MM.1S (cell line): ENCODE results near the gene CHRNB1.

Experiments
- DNase-seq: peaks from one replicate; pipeline ENCODE4 v3.0.0-alpha.2; 2015
- H2AFZ ChIP-seq: fragments of 300-600 bp; sonication (generic); 2 replicates; pipeline ENCODE4 v1.6.0; 2016; ENCODE audit warnings: antibody characterized with exemption, low read length
- H3F3A ChIP-seq: fragments of 300-600 bp; sonication (generic); 2 replicates; pipeline ENCODE4 v1.6.1; 2016; ENCODE audit warnings: mild to moderate bottlenecking, antibody characterized with exemption, low read length, moderate library complexity, mixed read lengths; ENCODE audit not compliant: insufficient read depth
- H3K27ac ChIP-seq: fragments of 300-600 bp; sonication (generic); 2 replicates; pipeline ENCODE4 v1.5.1; 2016; ENCODE audit warnings: mild to moderate bottlenecking, low read length
- H3K27me3 ChIP-seq: fragments of 300-600 bp; sonication (generic); replicated peaks from 2 replicates; pipeline ENCODE4 v1.6.0; 2016; ENCODE audit warnings: low read length; ENCODE audit not compliant: insufficient read depth
- H3K36me3 ChIP-seq: fragments of 300-600 bp; sonication (generic); replicated peaks from 2 replicates; pipeline ENCODE4 v1.6.1; 2016; ENCODE audit warnings: mild to moderate bottlenecking, low read length, mixed read lengths; ENCODE audit not compliant: insufficient read depth
- H3K4me1 ChIP-seq: fragments of 300-600 bp; sonication (generic); 2 replicates; pipeline ENCODE4 v1.6.1; 2016; ENCODE audit warnings: low read length, mixed read lengths
- H3K4me2 ChIP-seq: fragments of 300-600 bp; sonication (generic); 2 replicates; pipeline ENCODE4 v1.6.0; 2016; ENCODE audit warnings: low read depth, low read length
- H3K4me3 ChIP-seq: fragments of 300-600 bp; sonication (generic); 2 replicates; pipeline ENCODE4 v1.5.1; 2016; ENCODE audit warnings: low read length, mixed read lengths
- H3K79me2 ChIP-seq: fragments of 300-600 bp; sonication (generic); 2 replicates; pipeline ENCODE4 v1.6.1; 2016; ENCODE audit warnings: mixed run types, low read length, mixed read lengths
- H3K9ac ChIP-seq: fragments of 300-600 bp; sonication (generic); 2 replicates; pipeline ENCODE4 v1.6.1; 2016; ENCODE audit warnings: low read length, mixed read lengths
- H3K9me2 ChIP-seq: fragments of 300-600 bp; sonication (generic); replicated peaks from 2 replicates; pipeline ENCODE4 v1.6.1; 2016; ENCODE audit warnings: mild to moderate bottlenecking, low read length, mixed read lengths; ENCODE audit not compliant: insufficient read depth
- H3K9me3 ChIP-seq: fragments of 300-600 bp; sonication (generic); replicated peaks from 2 replicates; pipeline ENCODE4 v1.6.1; 2016; ENCODE audit warnings: mild to moderate bottlenecking, low read length, mixed read lengths; ENCODE audit not compliant: insufficient read depth
- H4K20me1 ChIP-seq: fragments of 300-600 bp; sonication (generic); 2 replicates; pipeline ENCODE4 v1.6.1; 2016; ENCODE audit warnings: mild to moderate bottlenecking, low read length, moderate library complexity, mixed read lengths; ENCODE audit not compliant: insufficient read depth
- CTCF ChIP-seq: fragments of 300-600 bp; sonication (generic); IDR thresholded peaks from 2 replicates; pipeline ENCODE4 v1.5.1; 2016; ENCODE audit warnings: antibody characterized with exemption, low read length, mixed read lengths
- EZH2 ChIP-seq: fragments of 300-600 bp; sonication (generic); optimal IDR thresholded peaks from 2 replicates; pipeline ENCODE3; 2017; ENCODE audit warnings: low read depth, mild to moderate bottlenecking, antibody characterized with exemption, low read length, mixed read lengths
- EZH2phosphoT487 ChIP-seq: fragments of 300-600 bp; sonication (generic); IDR thresholded peaks from 2 replicates; pipeline ENCODE4 v1.6.1; 2018; ENCODE audit warnings: antibody characterized with exemption, low read length

CHRNB1 gene

GRCh38 chr17:7466318-7466638 is 21.4 kb downstream of the CHRNB1 start:
- Histone ChIP-seq H3K9me2 (no peaks in the 10 kb centered on the region), H3K27ac (no peak overlapping the region), H3K27me3 (no peaks in the 10 kb centered on the region), H3K4me3 (no peak overlapping the region), H3K4me1 (no peaks in the 10 kb centered on the region), H3F3A (no peaks in the 10 kb centered on the region), H3K36me3 (no peaks in the 10 kb centered on the region), H3K4me2 (no peak overlapping the region), H3K9ac (no peak overlapping the region), H3K79me2 (no peaks in the 10 kb centered on the region), H2AFZ (no peak overlapping the region), H3K9me3 (no peaks in the 10 kb centered on the region), H4K20me1 (no peaks in the 10 kb centered on the region)
- TF ChIP-seq EZH2 = no peak
- TF ChIP-seq EZH2phosphoT487 = no peak
- TF ChIP-seq CTCF = no peak
- no peak for DNase-seq

GRCh38 chr17:7466639-7467341 is 21.9 kb downstream of the CHRNB1 start:
- H3K9ac ChIP-seq = no peak overlapping the region
- no peaks in the 10 kb centered on the region for H3K79me2 ChIP-seq
- H3K4me2 ChIP-seq = no peak overlapping the region
- no peaks in the 10 kb centered on the region for H3K9me2 ChIP-seq
- no peaks in the 10 kb centered on the region for H4K20me1 ChIP-seq
- H3K27ac ChIP-seq = no peak overlapping the region
- H3K27me3 ChIP-seq = no peaks in the 10 kb centered on the region
- no peak for DNase-seq
- TF ChIP-seq EZH2phosphoT487 = no peak
- TF ChIP-seq EZH2 = no peak
- TF ChIP-seq CTCF = no peak
- no peak overlapping the region for H3K4me3 ChIP-seq
- no peak overlapping the region for H2AFZ ChIP-seq
- no peaks in the 10 kb centered on the region for H3K9me3 ChIP-seq
- no peaks in the 10 kb centered on the region for H3K36me3 ChIP-seq
- no peaks in the 10 kb centered on the region for H3F3A ChIP-seq
- no peaks in the 10 kb centered on the region for H3K4me1 ChIP-seq

- Histone ChIP-seq H3K27ac (no peak overlapping the region), H3K9me3 (no peaks in the 10 kb centered on the region), H3K36me3 (no peaks in the 10 kb centered on the region), H3K9me2 (no peaks in the 10 kb centered on the region), H3K4me3 (no peak overlapping the region), H3K4me2 (no peak overlapping the region), H3K4me1 (no peaks in the 10 kb centered on the region), H4K20me1 (no peaks in the 10 kb centered on the region), H3F3A (no peaks in the 10 kb centered on the region), H3K27me3 (no peaks in the 10 kb centered on the region), H2AFZ (no peak overlapping the region), H3K79me2 (no peaks in the 10 kb centered on the region), H3K9ac (no peak overlapping the region)
- TF ChIP-seq CTCF = no peak
- TF ChIP-seq EZH2 = no peak
- TF ChIP-seq EZH2phosphoT487 = no peak
- DNase-seq = no peak
Measured at GRCh38 chr17:7467498-7467897, 22.6 kb downstream of the CHRNB1 start.
